MM.1S (cell line): ENCODE measurements around the gene SNCAIP.

Experiments
- DNase-seq: peaks from one replicate; pipeline ENCODE4 v3.0.0-alpha.2; 2015
- H2AFZ ChIP-seq: fragments of 300-600 bp; sonication (generic); 2 replicates; pipeline ENCODE4 v1.6.0; 2016; ENCODE audit warnings: antibody characterized with exemption, low read length
- H3F3A ChIP-seq: fragments of 300-600 bp; sonication (generic); 2 replicates; pipeline ENCODE4 v1.6.1; 2016; ENCODE audit warnings: mild to moderate bottlenecking, antibody characterized with exemption, low read length, moderate library complexity, mixed read lengths; ENCODE audit not compliant: insufficient read depth
- H3K27ac ChIP-seq: fragments of 300-600 bp; sonication (generic); 2 replicates; pipeline ENCODE4 v1.5.1; 2016; ENCODE audit warnings: mild to moderate bottlenecking, low read length
- H3K27me3 ChIP-seq: fragments of 300-600 bp; sonication (generic); replicated peaks from 2 replicates; pipeline ENCODE4 v1.6.0; 2016; ENCODE audit warnings: low read length; ENCODE audit not compliant: insufficient read depth
- H3K36me3 ChIP-seq: fragments of 300-600 bp; sonication (generic); replicated peaks from 2 replicates; pipeline ENCODE4 v1.6.1; 2016; ENCODE audit warnings: mild to moderate bottlenecking, low read length, mixed read lengths; ENCODE audit not compliant: insufficient read depth
- H3K4me1 ChIP-seq: fragments of 300-600 bp; sonication (generic); 2 replicates; pipeline ENCODE4 v1.6.1; 2016; ENCODE audit warnings: low read length, mixed read lengths
- H3K4me2 ChIP-seq: fragments of 300-600 bp; sonication (generic); 2 replicates; pipeline ENCODE4 v1.6.0; 2016; ENCODE audit warnings: low read depth, low read length
- H3K4me3 ChIP-seq: fragments of 300-600 bp; sonication (generic); 2 replicates; pipeline ENCODE4 v1.5.1; 2016; ENCODE audit warnings: low read length, mixed read lengths
- H3K79me2 ChIP-seq: fragments of 300-600 bp; sonication (generic); 2 replicates; pipeline ENCODE4 v1.6.1; 2016; ENCODE audit warnings: mixed run types, low read length, mixed read lengths
- H3K9ac ChIP-seq: fragments of 300-600 bp; sonication (generic); 2 replicates; pipeline ENCODE4 v1.6.1; 2016; ENCODE audit warnings: low read length, mixed read lengths
- H3K9me2 ChIP-seq: fragments of 300-600 bp; sonication (generic); replicated peaks from 2 replicates; pipeline ENCODE4 v1.6.1; 2016; ENCODE audit warnings: mild to moderate bottlenecking, low read length, mixed read lengths; ENCODE audit not compliant: insufficient read depth
- H3K9me3 ChIP-seq: fragments of 300-600 bp; sonication (generic); replicated peaks from 2 replicates; pipeline ENCODE4 v1.6.1; 2016; ENCODE audit warnings: mild to moderate bottlenecking, low read length, mixed read lengths; ENCODE audit not compliant: insufficient read depth
- H4K20me1 ChIP-seq: fragments of 300-600 bp; sonication (generic); 2 replicates; pipeline ENCODE4 v1.6.1; 2016; ENCODE audit warnings: mild to moderate bottlenecking, low read length, moderate library complexity, mixed read lengths; ENCODE audit not compliant: insufficient read depth
- CTCF ChIP-seq: fragments of 300-600 bp; sonication (generic); IDR thresholded peaks from 2 replicates; pipeline ENCODE4 v1.5.1; 2016; ENCODE audit warnings: antibody characterized with exemption, low read length, mixed read lengths
- EZH2 ChIP-seq: fragments of 300-600 bp; sonication (generic); optimal IDR thresholded peaks from 2 replicates; pipeline ENCODE3; 2017; ENCODE audit warnings: low read depth, mild to moderate bottlenecking, antibody characterized with exemption, low read length, mixed read lengths
- EZH2phosphoT487 ChIP-seq: fragments of 300-600 bp; sonication (generic); IDR thresholded peaks from 2 replicates; pipeline ENCODE4 v1.6.1; 2018; ENCODE audit warnings: antibody characterized with exemption, low read length

The SNCAIP gene

GRCh38 chr5:122368510-122369251 is 56.6 kb downstream of the SNCAIP start:
- DNase-seq: no peak
- Histone ChIP-seq H2AFZ (no peak overlapping the region), H3K4me1 (no peaks in the 10 kb centered on the region), H4K20me1 (no peaks in the 10 kb centered on the region), H3K9ac (no peak overlapping the region), H3K4me3 (no peak overlapping the region), H3K9me3 (no peaks in the 10 kb centered on the region), H3F3A (no peaks in the 10 kb centered on the region), H3K27me3 (no peaks in the 10 kb centered on the region), H3K36me3 (no peaks in the 10 kb centered on the region), H3K79me2 (no peaks in the 10 kb centered on the region), H3K27ac (no peak overlapping the region), H3K9me2 (no peaks in the 10 kb centered on the region), H3K4me2 (no peak overlapping the region)
- no peak for TF ChIP-seq CTCF
- no peak for TF ChIP-seq EZH2phosphoT487
- no peak for TF ChIP-seq EZH2

- H3K27ac ChIP-seq: no peak overlapping the region
- no peaks in the 10 kb centered on the region for H4K20me1 ChIP-seq
- no peak overlapping the region for H3K4me3 ChIP-seq
- no peaks in the 10 kb centered on the region for H3K9me2 ChIP-seq
- H2AFZ ChIP-seq: no peak overlapping the region
- H3K4me2 ChIP-seq: no peak overlapping the region
- no peak for DNase-seq
- TF ChIP-seq EZH2 (no peak), CTCF (no peak), EZH2phosphoT487 (no peak)
- no peak overlapping the region for H3K9ac ChIP-seq
- no peaks in the 10 kb centered on the region for H3F3A ChIP-seq
- H3K36me3 ChIP-seq: no peaks in the 10 kb centered on the region
- no peaks in the 10 kb centered on the region for H3K9me3 ChIP-seq
- no peaks in the 10 kb centered on the region for H3K27me3 ChIP-seq
- no peaks in the 10 kb centered on the region for H3K79me2 ChIP-seq
- H3K4me1 ChIP-seq: no peaks in the 10 kb centered on the region
Measured at GRCh38 chr5:122369253-122369815, 57.3 kb downstream of the SNCAIP start.

- no peaks in the 10 kb centered on the region for H3K79me2 ChIP-seq
- H3K4me1 ChIP-seq: no peaks in the 10 kb centered on the region
- no peak overlapping the region for H3K9ac ChIP-seq
- H3K9me3 ChIP-seq: no peaks in the 10 kb centered on the region
- no peak overlapping the region for H3K4me3 ChIP-seq
- no peak for DNase-seq
- H3K4me2 ChIP-seq: no peak overlapping the region
- no peaks in the 10 kb centered on the region for H3K36me3 ChIP-seq
- no peaks in the 10 kb centered on the region for H3K9me2 ChIP-seq
- no peak overlapping the region for H3K27ac ChIP-seq
- no peak overlapping the region for H2AFZ ChIP-seq
- no peaks in the 10 kb centered on the region for H4K20me1 ChIP-seq
- H3F3A ChIP-seq: no peaks in the 10 kb centered on the region
- TF ChIP-seq EZH2 (no peak), EZH2phosphoT487 (no peak), CTCF (no peak)
- no peaks in the 10 kb centered on the region for H3K27me3 ChIP-seq
Measured at GRCh38 chr5:122371511-122372151, 59.6 kb downstream of the SNCAIP start.
